GM12892 (cell line): ENCODE data around the gene RAD54L.

ENCODE experiments used
- POLR2A ChIP-seq: IDR thresholded peaks from 2 replicates; pipeline ENCODE4 v1.6.1; 2011; ENCODE audit warnings: low read depth, low read length, control low read depth
- POLR2AphosphoS5 ChIP-seq: IDR thresholded peaks from 2 replicates; pipeline ENCODE4 v1.6.1; 2011; ENCODE audit warnings: low read depth, low read length, control low read depth

DNA sequence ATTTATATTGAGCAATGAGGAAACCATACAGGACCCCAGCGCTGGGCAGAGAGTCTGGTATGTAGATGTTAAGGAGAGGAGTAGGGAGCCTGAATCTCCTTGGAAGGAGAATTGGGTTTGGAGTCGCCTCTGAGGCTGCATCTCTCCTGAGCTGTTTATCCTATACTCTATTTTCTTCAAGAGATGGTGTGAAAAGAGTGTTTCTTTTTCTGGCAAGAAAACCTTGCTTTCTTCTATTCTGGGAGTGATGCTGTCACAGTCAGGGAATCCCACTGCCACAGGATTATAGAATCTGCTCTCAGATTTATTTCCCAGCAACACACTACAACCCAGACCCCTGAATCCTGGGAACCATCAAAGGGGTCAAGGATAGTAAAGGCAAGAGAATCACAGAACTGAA is 41.2 kb upstream of the RAD54L start:
- no peak for TF ChIP-seq POLR2A
- no peak for TF ChIP-seq POLR2AphosphoS5
